ENCODE results near the gene TOGARAM1.
"Not testable (repeated sequence)": the region's sequence is repeated elsewhere in the genome, so short reads cannot be mapped to it uniquely, and the experiment has no call there.

The TOGARAM1 gene

GRCh38 chr14:45080416-45080968 is 118.5 kb downstream of the TOGARAM1 start:
- not testable (repeated sequence) for H3K27ac Mint-ChIP-seq; H3K27me3 Mint-ChIP-seq; H3K4me3 Mint-ChIP-seq; H3K9me3 Mint-ChIP-seq (ENCODE audit: low read depth); H3K36me3 Mint-ChIP-seq
- H3K4me1 Mint-ChIP-seq (ENCODE audit: low read depth) = peaks cover 19% of the 10 kb centered on the region

- H3K36me3 Mint-ChIP-seq; H3K27ac Mint-ChIP-seq; H3K9me3 Mint-ChIP-seq (ENCODE audit: low read depth); H3K27me3 Mint-ChIP-seq; H3K4me3 Mint-ChIP-seq: not testable (repeated sequence)
- peaks cover 25% of the 10 kb centered on the region for H3K4me1 Mint-ChIP-seq (ENCODE audit: low read depth)
Observed at GRCh38 chr14:45081096-45081495, 119.1 kb downstream of the TOGARAM1 start.

GRCh38 chr14:45082420-45082819 is 120.4 kb downstream of the TOGARAM1 start:
- H3K9me3 Mint-ChIP-seq (ENCODE audit: low read depth) = no peaks in the 10 kb centered on the region
- peak overlapping the region; percentile 38 for H3K27ac Mint-ChIP-seq

GRCh38 chr14:45083617-45083975 is 121.6 kb downstream of the TOGARAM1 start:
- Mint-ChIP-seq H3K4me1 (ENCODE audit: low read depth) (peaks cover 47% of the 10 kb centered on the region), H3K27me3 (no peaks in the 10 kb centered on the region), H3K27ac (peak overlapping the region; percentile 83), H3K36me3 (peaks cover 11% of the 10 kb centered on the region), H3K9me3 (ENCODE audit: low read depth) (no peaks in the 10 kb centered on the region), H3K4me3 (peak overlapping the region; percentile 97)

More at GRCh38 chr14:45082420-45082819, 120.4 kb downstream of the TOGARAM1 start:
- no peaks in the 10 kb centered on the region for H3K27me3 Mint-ChIP-seq
- peaks cover 37% of the 10 kb centered on the region for H3K4me1 Mint-ChIP-seq (ENCODE audit: low read depth)
- H3K36me3 Mint-ChIP-seq = peaks cover 7% of the 10 kb centered on the region
- peak overlapping the region; percentile 59 for H3K4me3 Mint-ChIP-seq

- Mint-ChIP-seq H3K36me3 (peaks cover 11% of the 10 kb centered on the region), H3K9me3 (ENCODE audit: low read depth) (no peaks in the 10 kb centered on the region), H3K4me1 (ENCODE audit: low read depth) (peaks cover 52% of the 10 kb centered on the region), H3K27me3 (no peaks in the 10 kb centered on the region), H3K4me3 (peak within 1 kb of the TSS; percentile 97), H3K27ac (peak within 1 kb of the TSS; percentile 95)
Observed at GRCh38 chr14:45083976-45084722, 122.2 kb downstream of the TOGARAM1 start, which contains the start of gene PRPF39. PRPF39 (plus strand) TSS chr14:45084116; CDS start chr14:45095240, 11,124 bp downstream.

- Mint-ChIP-seq H3K4me3 (peak overlapping the region; percentile 97), H3K9me3 (ENCODE audit: low read depth) (no peaks in the 10 kb centered on the region), H3K27ac (peak overlapping the region; percentile 95), H3K27me3 (no peaks in the 10 kb centered on the region), H3K36me3 (peaks cover 11% of the 10 kb centered on the region), H3K4me1 (ENCODE audit: low read depth) (peaks cover 60% of the 10 kb centered on the region)
Observed at GRCh38 chr14:45084946-45085346, 123.0 kb downstream of the TOGARAM1 start.

GRCh38 chr14:45089813-45090212 is 127.8 kb downstream of the TOGARAM1 start:
- Mint-ChIP-seq H3K27ac (peak overlapping the region; percentile 81), H3K36me3 (peaks cover 14% of the 10 kb centered on the region), H3K4me1 (ENCODE audit: low read depth) (peaks cover 73% of the 10 kb centered on the region), H3K4me3 (peak overlapping the region; percentile 67), H3K27me3 (no peaks in the 10 kb centered on the region), H3K9me3 (ENCODE audit: low read depth) (no peaks in the 10 kb centered on the region)

- H3K4me1 Mint-ChIP-seq (ENCODE audit: low read depth) = peaks cover 63% of the 10 kb centered on the region
Observed at GRCh38 chr14:45091710-45092109, 129.7 kb downstream of the TOGARAM1 start.

GRCh38 chr14:45094275-45094674 is 132.3 kb downstream of the TOGARAM1 start:
- peaks cover 47% of the 10 kb centered on the region for H3K4me1 Mint-ChIP-seq (ENCODE audit: low read depth)
- H3K9me3 Mint-ChIP-seq (ENCODE audit: low read depth) = no peaks in the 10 kb centered on the region
- H3K27ac Mint-ChIP-seq = no peak overlapping the region
- no peak overlapping the region for H3K4me3 Mint-ChIP-seq
- H3K36me3 Mint-ChIP-seq = peaks cover 18% of the 10 kb centered on the region
- no peaks in the 10 kb centered on the region for H3K27me3 Mint-ChIP-seq

More at GRCh38 chr14:45091710-45092109, 129.7 kb downstream of the TOGARAM1 start:
- Mint-ChIP-seq H3K4me3 (no peak overlapping the region), H3K27me3 (no peaks in the 10 kb centered on the region), H3K9me3 (ENCODE audit: low read depth) (no peaks in the 10 kb centered on the region), H3K36me3 (peaks cover 15% of the 10 kb centered on the region), H3K27ac (peak overlapping the region; percentile 16)

GRCh38 chr14:45095143-45095542 is 133.2 kb downstream of the TOGARAM1 start:
- no peaks in the 10 kb centered on the region for H3K9me3 Mint-ChIP-seq (ENCODE audit: low read depth)
- H3K36me3 Mint-ChIP-seq = peaks cover 18% of the 10 kb centered on the region
- no peaks in the 10 kb centered on the region for H3K27me3 Mint-ChIP-seq
- H3K4me1 Mint-ChIP-seq (ENCODE audit: low read depth) = peaks cover 38% of the 10 kb centered on the region
- peak overlapping the region; percentile 34 for H3K27ac Mint-ChIP-seq
- no peak overlapping the region for H3K4me3 Mint-ChIP-seq

- Mint-ChIP-seq H3K36me3 (peaks cover 22% of the 10 kb centered on the region), H3K4me1 (ENCODE audit: low read depth) (peaks cover 28% of the 10 kb centered on the region), H3K27ac (peak overlapping the region; percentile 10), H3K9me3 (ENCODE audit: low read depth) (no peaks in the 10 kb centered on the region), H3K27me3 (no peaks in the 10 kb centered on the region), H3K4me3 (no peak overlapping the region)
Observed at GRCh38 chr14:45096218-45096617, 134.2 kb downstream of the TOGARAM1 start.

- H3K36me3 Mint-ChIP-seq = peaks cover 10% of the 10 kb centered on the region
- H3K27ac Mint-ChIP-seq = peak overlapping the region; percentile 54
- no peaks in the 10 kb centered on the region for H3K27me3 Mint-ChIP-seq
- peaks cover 3% of the 10 kb centered on the region for H3K4me1 Mint-ChIP-seq (ENCODE audit: low read depth)
- no peaks in the 10 kb centered on the region for H3K9me3 Mint-ChIP-seq (ENCODE audit: low read depth)
- H3K4me3 Mint-ChIP-seq = no peak overlapping the region
Observed at GRCh38 chr14:45103806-45104205, 141.8 kb downstream of the TOGARAM1 start.

GRCh38 chr14:45104561-45104960 is 142.6 kb downstream of the TOGARAM1 start:
- Mint-ChIP-seq H3K36me3 (peaks cover 11% of the 10 kb centered on the region), H3K27me3 (no peaks in the 10 kb centered on the region), H3K9me3 (ENCODE audit: low read depth) (no peaks in the 10 kb centered on the region), H3K4me3 (no peak overlapping the region), H3K27ac (peak overlapping the region; percentile 34), H3K4me1 (ENCODE audit: low read depth) (no peaks in the 10 kb centered on the region)

GRCh38 chr14:45112896-45113781 is 151.1 kb downstream of the TOGARAM1 start:
- H3K27me3 Mint-ChIP-seq = no peaks in the 10 kb centered on the region
- H3K9me3 Mint-ChIP-seq (ENCODE audit: low read depth) = no peaks in the 10 kb centered on the region
- H3K36me3 Mint-ChIP-seq = peaks cover 17% of the 10 kb centered on the region
- peak overlapping the region; percentile 22 for H3K4me3 Mint-ChIP-seq
- peak overlapping the region; percentile 84 for H3K27ac Mint-ChIP-seq
- peaks cover 18% of the 10 kb centered on the region for H3K4me1 Mint-ChIP-seq (ENCODE audit: low read depth)

- H3K4me3 Mint-ChIP-seq = no peak overlapping the region
- peaks cover 18% of the 10 kb centered on the region for H3K4me1 Mint-ChIP-seq (ENCODE audit: low read depth)
- H3K27me3 Mint-ChIP-seq = no peaks in the 10 kb centered on the region
- H3K36me3 Mint-ChIP-seq = peaks cover 12% of the 10 kb centered on the region
- peak overlapping the region; percentile 3 for H3K27ac Mint-ChIP-seq
- H3K9me3 Mint-ChIP-seq (ENCODE audit: low read depth) = no peaks in the 10 kb centered on the region
Observed at GRCh38 chr14:45114327-45114726, 152.3 kb downstream of the TOGARAM1 start.

All from activated naive CD8-positive, alpha-beta T cell (primary cell).